CD4-positive, CD25-positive, alpha-beta regulatory T cell (primary cell): Measurements from ENCODE around the gene PDILT. TPM values are rescaled to one million over a fixed set of nuclear protein-coding genes. Genes with fewer than 3 reads are reported as not detected.

Source experiments
- ATAC-seq, 2 donors: fragments of 150-1000 bp; cut with Tn5 transposase; one replicate each; pipeline ENCODE4 v1.10.0; 2021; ENCODE audit warnings: low read depth in 2 of 2, moderate number of reproducible peaks in 2 of 2, moderate library complexity in 1 of 2
- DNase-seq, 3 donors: peaks; one replicate each; pipeline versions ENCODE4 v3.0.0 to v3.0.0-alpha.2; 2012 to 2022; ENCODE audit warnings: mixed read lengths in 1 of 3
- H3K27ac ChIP-seq: one replicate; pipeline ENCODE4 v1.7.0; 2013; ENCODE audit warnings: mild to moderate bottlenecking, low read length; ENCODE audit not compliant: insufficient read depth, poor library complexity, severe bottlenecking
- H3K27me3 ChIP-seq: one replicate; pipeline ENCODE4 v1.7.0; 2013; ENCODE audit warnings: low read length; ENCODE audit not compliant: control insufficient read depth, insufficient read depth
- H3K36me3 ChIP-seq: one replicate; pipeline ENCODE4 v1.7.0; 2013; ENCODE audit warnings: mild to moderate bottlenecking, low read length, moderate library complexity; ENCODE audit not compliant: control insufficient read depth, insufficient read depth
- H3K4me1 ChIP-seq: 2 replicates; pipeline ENCODE4 v1.7.0; 2013; ENCODE audit warnings: mild to moderate bottlenecking, low read length; ENCODE audit not compliant: insufficient read depth, control insufficient read depth, poor library complexity, severe bottlenecking
- H3K4me3 ChIP-seq: one replicate; pipeline ENCODE4 v1.7.0; 2013; ENCODE audit warnings: low read depth, mild to moderate bottlenecking, low read length, moderate library complexity
- H3K9me3 ChIP-seq, 2 experiments: 1 replicate in 1 of 2; 2 replicates in 1 of 2; pipeline ENCODE4 v1.7.0; 2013; ENCODE audit warnings: low read length in 2 of 2, mild to moderate bottlenecking in 1 of 2, moderate library complexity in 1 of 2; ENCODE audit not compliant: control insufficient read depth in 2 of 2
- H3K27ac Mint-ChIP-seq, 3 donors: one replicate each; pipeline ENCODE4 v1.8.0; 2020 to 2022; ENCODE audit warnings: mild to moderate bottlenecking in 3 of 3, mixed read lengths in 3 of 3, moderate library complexity in 2 of 3
- H3K27me3 Mint-ChIP-seq: one replicate; pipeline ENCODE4 v1.8.0; 2022; ENCODE audit warnings: mild to moderate bottlenecking, mixed read lengths
- H3K36me3 Mint-ChIP-seq: one replicate; pipeline ENCODE4 v1.8.0; 2020; ENCODE audit warnings: mixed read lengths
- H3K4me1 Mint-ChIP-seq, 4 donors: one replicate each; pipeline ENCODE4 v1.8.0; 2020 to 2022; ENCODE audit warnings: mixed read lengths in 4 of 4, mild to moderate bottlenecking in 1 of 4
- H3K4me3 Mint-ChIP-seq, 4 donors: one replicate each; pipeline ENCODE4 v1.8.0; 2020 to 2022; ENCODE audit warnings: mild to moderate bottlenecking in 4 of 4, mixed read lengths in 4 of 4, moderate library complexity in 3 of 4
- H3K9me3 Mint-ChIP-seq, 7 donors: one replicate each; pipeline ENCODE4 v1.8.0; 2020 to 2022; ENCODE audit warnings: mixed read lengths in 7 of 7, mild to moderate bottlenecking in 3 of 7, moderate library complexity in 2 of 7
- polyA plus RNA-seq, 4 donors: library from polyadenylated mRNA; unstranded; fragments of 300-500 nt; fragmentation: Illumina TruSeq; gene quantifications; one replicate each; pipeline ENCODE4 v1.2.3, GENCODE V29; 2021
- total RNA-seq: library from RNA; stranded (reverse); gene quantifications from one replicate; pipeline ENCODE4 v1.2.3, GENCODE V29; 2022

The PDILT gene
- total and polyA plus RNA-seq, 5 donors from 2014 or later, result not detected

DNA sequence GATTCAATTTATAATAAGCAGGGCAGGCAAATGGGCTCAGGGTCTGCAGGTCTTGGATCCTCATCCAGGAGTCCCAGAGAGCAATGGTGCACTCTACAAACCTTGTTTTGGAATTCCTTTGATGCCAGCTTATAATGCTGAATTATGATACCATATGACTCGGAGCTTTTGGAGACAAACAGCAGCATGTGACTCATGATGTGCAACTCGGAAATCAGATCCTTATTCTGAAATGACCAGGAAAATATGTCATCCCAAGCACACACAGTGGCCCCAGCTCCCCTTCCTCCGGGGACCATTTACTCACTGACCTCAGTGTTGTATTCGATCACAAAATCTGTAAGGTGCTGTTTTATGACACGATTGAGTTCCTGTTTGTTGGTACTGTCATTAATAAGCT is 31.8 kb downstream of the PDILT start:
- Histone ChIP-seq H3K36me3 (no peaks in the 10 kb centered on the region), H3K4me3 (no peak overlapping the region), H3K4me1 (no peaks in the 10 kb centered on the region), H3K27me3 (no peaks in the 10 kb centered on the region), H3K27ac (no peak overlapping the region), H3K9me3 (no peaks in the 10 kb centered on the region)
- Mint-ChIP-seq H3K4me1 (no peaks in the 10 kb centered on the region), H3K36me3 (no peaks in the 10 kb centered on the region), H3K4me3 (no peak overlapping the region), H3K27ac (no peak overlapping the region), H3K27me3 (peaks cover 5% of the 10 kb centered on the region), H3K9me3 (peaks cover 0 to 2% (median 0%) of the 10 kb centered on the region in 7 donors)
- DNase-seq (no peak), ATAC-seq (no peak)

DNA sequence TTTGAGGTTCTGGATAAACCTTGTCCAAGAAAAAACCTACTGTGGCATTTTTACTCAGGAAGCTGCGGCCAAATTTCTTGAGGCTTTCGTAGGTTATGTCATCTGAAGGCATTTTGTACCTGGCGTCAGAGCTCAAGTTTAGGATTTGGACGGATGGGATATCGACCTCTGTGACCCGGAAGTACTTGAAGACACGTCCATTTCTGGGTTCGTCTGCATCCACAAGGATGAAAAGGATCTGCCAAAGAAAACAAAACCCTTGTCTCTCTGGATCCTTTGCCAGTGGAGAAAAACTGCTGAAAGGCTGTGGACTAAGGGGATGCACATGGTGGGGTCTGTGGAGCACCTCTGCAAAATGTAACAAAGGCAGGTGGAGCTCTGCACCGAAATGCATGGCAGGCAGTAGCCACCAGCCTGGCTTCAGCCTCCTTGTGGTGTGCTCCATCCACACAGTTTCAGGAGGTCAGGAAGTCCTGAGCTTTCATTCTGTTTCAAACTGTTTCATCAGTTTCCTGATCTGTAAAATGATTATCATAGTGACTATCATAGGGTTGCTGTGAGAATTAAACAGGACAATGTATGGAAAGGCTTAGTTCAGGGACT is 35.0 kb downstream of the PDILT start:
- Histone ChIP-seq H3K36me3 (no peaks in the 10 kb centered on the region), H3K27ac (no peak overlapping the region), H3K4me3 (no peak overlapping the region), H3K27me3 (no peaks in the 10 kb centered on the region), H3K4me1 (no peaks in the 10 kb centered on the region), H3K9me3 (no peaks in the 10 kb centered on the region)
- Mint-ChIP-seq H3K4me1 (no peaks in the 10 kb centered on the region), H3K27ac (no peak overlapping the region), H3K4me3 (no peak overlapping the region), H3K9me3 (peaks cover 0 to 6% (median 0%) of the 10 kb centered on the region in 7 donors), H3K36me3 (no peaks in the 10 kb centered on the region), H3K27me3 (peaks cover 5% of the 10 kb centered on the region)
- ATAC-seq, result no peak
- no peak for DNase-seq

DNA sequence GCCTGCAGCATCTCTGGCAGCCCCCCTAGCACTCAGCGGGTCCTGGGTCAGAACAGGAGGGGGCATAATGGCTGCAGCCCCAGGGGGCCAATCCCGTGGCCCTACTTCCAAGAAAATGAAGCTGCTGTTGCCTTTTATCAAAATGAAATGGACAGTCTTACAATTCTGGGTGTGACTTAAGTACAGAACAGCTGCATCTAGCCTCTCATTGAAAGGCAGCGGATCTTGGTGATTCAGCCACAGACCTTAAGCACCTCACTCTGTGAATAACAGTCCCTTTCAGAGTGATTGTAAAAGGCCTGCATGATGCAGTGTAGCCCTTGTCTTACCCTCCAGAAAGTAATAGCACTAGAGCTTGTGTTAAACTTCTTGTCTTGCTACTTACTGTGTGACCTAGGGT is 40.5 kb downstream of the PDILT start:
- no peak for DNase-seq
- Histone ChIP-seq H3K4me1 (no peaks in the 10 kb centered on the region), H3K36me3 (no peaks in the 10 kb centered on the region), H3K27me3 (no peaks in the 10 kb centered on the region), H3K9me3 (no peaks in the 10 kb centered on the region), H3K4me3 (no peak overlapping the region), H3K27ac (no peak overlapping the region)
- H3K4me1 Mint-ChIP-seq, result no peaks in the 10 kb centered on the region
- peaks cover 0 to 7% (median 0%) of the 10 kb centered on the region in 7 donors for H3K9me3 Mint-ChIP-seq
- no peak for ATAC-seq
- peaks cover 5% of the 10 kb centered on the region for H3K27me3 Mint-ChIP-seq
- H3K27ac Mint-ChIP-seq, result no peak overlapping the region
- H3K4me3 Mint-ChIP-seq, result no peak overlapping the region
- H3K36me3 Mint-ChIP-seq, result no peaks in the 10 kb centered on the region

DNA sequence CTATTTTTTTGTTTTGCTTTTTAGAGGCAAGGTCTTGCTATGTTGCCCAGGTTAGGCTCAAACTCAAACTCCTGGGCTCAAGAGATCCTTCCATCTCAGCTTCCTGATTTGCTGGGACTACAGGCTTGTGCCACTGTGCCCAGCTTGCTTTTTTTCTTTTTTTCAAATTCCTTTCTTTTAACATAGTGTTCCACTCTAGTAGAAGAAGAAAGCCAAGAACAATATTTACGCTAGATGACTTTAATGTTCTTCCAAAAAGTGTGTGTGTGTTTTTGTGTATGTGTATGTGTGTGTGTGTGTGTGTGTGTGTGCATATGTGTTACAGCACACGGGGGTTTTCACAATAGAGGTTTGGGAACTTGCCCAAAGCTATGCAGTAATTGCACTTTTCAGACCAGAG is 41.3 kb downstream of the PDILT start:
- no peak for ATAC-seq
- Mint-ChIP-seq H3K9me3 (peaks cover 0 to 7% (median 0%) of the 10 kb centered on the region in 7 donors), H3K36me3 (no peaks in the 10 kb centered on the region)

DNA sequence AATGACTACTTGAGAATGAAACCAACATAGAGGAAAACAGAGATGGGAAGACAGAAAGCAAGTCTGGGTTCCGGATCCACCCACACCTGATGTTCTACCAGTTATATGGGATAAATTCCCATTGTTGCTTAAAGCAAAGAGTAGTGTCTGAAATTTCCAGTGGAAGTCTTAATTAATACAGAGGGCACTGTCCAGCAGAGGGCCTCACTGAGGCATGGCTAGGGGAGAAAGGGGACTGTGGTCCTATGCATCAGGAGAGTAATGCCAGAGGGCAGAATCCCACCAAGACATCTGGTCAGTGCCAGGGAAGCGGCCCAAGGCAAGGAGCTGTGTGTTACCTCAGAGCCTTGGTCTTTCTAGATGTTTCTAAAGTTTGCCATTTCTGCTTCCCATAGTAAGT is 44.5 kb downstream of the PDILT start:
- H3K27me3 ChIP-seq, result no peaks in the 10 kb centered on the region

More for the DNA sequence above, 41.3 kb downstream of the PDILT start:
- H3K36me3 ChIP-seq, result no peaks in the 10 kb centered on the region
- H3K4me1 ChIP-seq, result no peaks in the 10 kb centered on the region
- no peaks in the 10 kb centered on the region for H3K27me3 ChIP-seq
- H3K27ac Mint-ChIP-seq, result no peak overlapping the region
- DNase-seq, result no peak
- no peak overlapping the region for H3K27ac ChIP-seq
- no peak overlapping the region for H3K4me3 ChIP-seq
- no peaks in the 10 kb centered on the region for H3K27me3 Mint-ChIP-seq
- H3K4me1 Mint-ChIP-seq, result no peaks in the 10 kb centered on the region
- H3K4me3 Mint-ChIP-seq, result no peak overlapping the region
- H3K9me3 ChIP-seq, result no peaks in the 10 kb centered on the region

DNA sequence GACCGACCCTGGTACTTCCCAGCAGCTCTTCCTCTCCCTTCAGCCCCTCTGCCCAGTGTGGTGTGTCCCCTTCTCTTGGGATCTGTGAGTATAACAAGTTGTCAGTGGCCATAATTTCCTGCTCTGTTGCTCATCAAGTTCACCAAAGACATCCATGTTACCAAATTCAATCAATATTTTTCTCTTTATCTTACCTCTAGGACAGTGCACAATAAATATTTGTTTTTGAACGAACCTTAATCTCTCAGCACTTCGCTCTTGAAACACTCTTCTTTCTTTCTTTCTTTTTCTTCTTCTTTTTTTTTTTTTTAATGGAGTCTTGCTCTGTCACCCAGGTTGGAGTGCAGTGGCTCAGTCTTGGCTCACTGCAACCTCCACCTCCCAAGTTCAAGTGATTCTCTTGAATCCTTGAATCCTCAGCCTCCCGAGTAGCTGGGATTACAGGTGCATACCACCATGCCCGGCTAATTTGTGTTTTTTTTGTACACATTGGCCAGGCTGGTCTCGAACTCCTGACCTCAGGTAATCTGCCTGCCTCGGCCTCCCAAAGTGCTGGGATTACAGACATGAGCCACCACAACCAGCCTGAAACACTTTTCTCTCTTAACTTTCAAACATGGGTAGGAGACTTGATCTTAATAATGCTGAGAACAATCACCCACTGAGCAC is 49.3 kb downstream of the PDILT start:
- Mint-ChIP-seq H3K9me3 (peaks cover 0 to 4% (median 2%) of the 10 kb centered on the region in 7 donors), H3K4me1 (no peaks in the 10 kb centered on the region), H3K27ac (no peak overlapping the region), H3K27me3 (peaks cover 11% of the 10 kb centered on the region), H3K4me3 (no peak overlapping the region), H3K36me3 (no peaks in the 10 kb centered on the region)
- no peak for ATAC-seq
- Histone ChIP-seq H3K4me1 (no peaks in the 10 kb centered on the region), H3K4me3 (no peak overlapping the region), H3K27ac (no peak overlapping the region), H3K36me3 (no peaks in the 10 kb centered on the region), H3K27me3 (no peaks in the 10 kb centered on the region), H3K9me3 (no peaks in the 10 kb centered on the region)
- no peak for DNase-seq

More for the DNA sequence above, 44.5 kb downstream of the PDILT start:
- Mint-ChIP-seq H3K36me3 (no peaks in the 10 kb centered on the region), H3K4me3 (no peak overlapping the region), H3K27ac (no peak overlapping the region), H3K9me3 (peaks cover 0 to 9% (median 1%) of the 10 kb centered on the region in 7 donors), H3K4me1 (no peaks in the 10 kb centered on the region), H3K27me3 (peaks cover 5% of the 10 kb centered on the region)
- no peak overlapping the region for H3K27ac ChIP-seq
- H3K36me3 ChIP-seq, result no peaks in the 10 kb centered on the region
- no peak for DNase-seq
- no peaks in the 10 kb centered on the region for H3K4me1 ChIP-seq
- no peak overlapping the region for H3K4me3 ChIP-seq
- no peak for ATAC-seq
- no peaks in the 10 kb centered on the region for H3K9me3 ChIP-seq

DNA sequence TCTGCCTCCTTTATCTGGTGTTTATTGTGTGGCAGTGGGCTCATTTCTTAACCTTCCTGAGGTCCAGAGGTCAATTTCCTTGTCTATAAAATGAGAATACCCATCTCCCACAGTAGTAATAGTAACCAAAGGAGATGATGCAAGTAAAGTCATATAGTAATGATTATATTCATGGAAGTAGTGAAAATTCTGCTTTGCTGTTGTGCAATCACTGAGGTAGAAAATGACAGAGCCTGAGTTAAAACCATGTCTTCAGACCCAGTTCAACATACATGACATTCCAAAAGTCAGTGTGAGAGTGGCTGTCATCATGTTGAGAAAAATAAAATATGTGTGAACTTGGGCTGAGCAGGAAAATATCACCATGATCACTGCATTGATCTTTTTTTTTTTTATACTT is 51.2 kb downstream of the PDILT start:
- H3K27ac Mint-ChIP-seq, result no peak overlapping the region
- Histone ChIP-seq H3K36me3 (no peaks in the 10 kb centered on the region), H3K27ac (no peak overlapping the region), H3K27me3 (no peaks in the 10 kb centered on the region), H3K4me3 (no peak overlapping the region), H3K4me1 (no peaks in the 10 kb centered on the region), H3K9me3 (no peaks in the 10 kb centered on the region)
- no peaks in the 10 kb centered on the region for H3K36me3 Mint-ChIP-seq
- peaks cover 0 to 4% (median 2%) of the 10 kb centered on the region in 7 donors for H3K9me3 Mint-ChIP-seq
- H3K4me1 Mint-ChIP-seq, result no peaks in the 10 kb centered on the region
- DNase-seq, result no peak
- ATAC-seq, result no peak
- peaks cover 11% of the 10 kb centered on the region for H3K27me3 Mint-ChIP-seq
- H3K4me3 Mint-ChIP-seq, result no peak overlapping the region

DNA sequence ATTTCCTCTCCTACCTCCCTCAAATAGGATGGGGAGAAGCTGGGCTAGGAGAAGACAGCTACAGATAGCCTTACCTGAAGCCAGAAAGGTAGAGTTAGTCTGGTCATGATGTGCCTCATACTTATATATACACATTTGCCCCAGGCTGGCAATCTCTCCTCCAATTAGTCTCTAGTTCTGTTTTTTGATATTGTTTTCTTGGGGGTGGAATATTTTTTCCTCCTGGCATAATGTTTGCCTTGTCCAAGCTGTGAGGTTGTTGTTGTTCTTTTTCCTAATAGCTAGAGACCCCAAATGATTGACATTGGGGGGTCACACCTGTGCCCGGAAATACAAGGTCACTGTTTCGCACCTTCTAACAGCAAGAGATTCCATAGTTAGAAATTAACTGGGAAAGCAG is 51.9 kb downstream of the PDILT start, which contains the start of gene UMOD:
UMOD (minus strand) TSS at position 101 of the 400 bp plus-strand sequence. CDS start 1,978 bp downstream, outside the sequence.
- peaks cover 11% of the 10 kb centered on the region for H3K27me3 Mint-ChIP-seq
- no peak for ATAC-seq

More for the DNA sequence above, 51.9 kb downstream of the PDILT start, which contains the start of gene UMOD:
- H3K36me3 ChIP-seq, result no peaks in the 10 kb centered on the region
- Mint-ChIP-seq H3K4me3 (no peak within 1 kb of the TSS), H3K36me3 (no peaks in the 10 kb centered on the region), H3K27ac (peak within 1 kb of the TSS in 1 of 3 donors; percentile 23), H3K4me1 (no peaks in the 10 kb centered on the region), H3K9me3 (peaks cover 0 to 4% (median 2%) of the 10 kb centered on the region in 7 donors)
- no peaks in the 10 kb centered on the region for H3K4me1 ChIP-seq
- H3K9me3 ChIP-seq, result no peaks in the 10 kb centered on the region
- H3K27me3 ChIP-seq, result no peaks in the 10 kb centered on the region
- DNase-seq, result no peak
- H3K27ac ChIP-seq, result no peak within 1 kb of the TSS
- no peak within 1 kb of the TSS for H3K4me3 ChIP-seq
